GM18868 (cell line): ENCODE measurements around the gene OR51Q1.
A peak's percentile ranks its signal among the peaks of the same experiment; 100 is the strongest.

Source experiments
- ATAC-seq: cut with Tn5 transposase; IDR thresholded peaks from one replicate; pipeline ENCODE4 v1.9.1; 2021; ENCODE audit warnings: mild to moderate bottlenecking, moderate library complexity; ENCODE audit not compliant: unreplicated experiment

OR51Q1 gene, protein sequence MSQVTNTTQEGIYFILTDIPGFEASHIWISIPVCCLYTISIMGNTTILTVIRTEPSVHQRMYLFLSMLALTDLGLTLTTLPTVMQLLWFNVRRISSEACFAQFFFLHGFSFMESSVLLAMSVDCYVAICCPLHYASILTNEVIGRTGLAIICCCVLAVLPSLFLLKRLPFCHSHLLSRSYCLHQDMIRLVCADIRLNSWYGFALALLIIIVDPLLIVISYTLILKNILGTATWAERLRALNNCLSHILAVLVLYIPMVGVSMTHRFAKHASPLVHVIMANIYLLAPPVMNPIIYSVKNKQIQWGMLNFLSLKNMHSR

DNA sequence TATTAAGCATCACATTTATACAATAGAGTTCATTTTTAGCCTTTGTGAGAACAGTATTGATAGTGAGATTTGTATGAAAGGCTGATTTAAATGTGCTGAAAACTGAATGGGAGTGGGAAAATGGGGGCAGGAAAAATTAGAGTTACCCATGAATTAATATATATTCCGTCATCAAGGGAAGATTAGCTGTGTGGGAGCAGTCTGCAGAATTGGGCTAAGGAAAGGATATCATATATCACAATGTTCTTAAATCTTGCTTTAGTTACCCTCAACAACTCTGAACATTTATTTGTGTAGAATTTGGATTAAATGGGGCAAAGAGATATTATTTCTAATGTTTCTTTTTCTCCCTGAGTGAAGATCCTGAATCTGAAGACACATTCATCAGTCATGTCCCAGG, at the start of gene OR51Q1:
OR51Q1 (plus strand) TSS at position 301 of the 400 bp plus-strand sequence; CDS start at position 391, 90 bp downstream.
- no peak for ATAC-seq

DNA sequence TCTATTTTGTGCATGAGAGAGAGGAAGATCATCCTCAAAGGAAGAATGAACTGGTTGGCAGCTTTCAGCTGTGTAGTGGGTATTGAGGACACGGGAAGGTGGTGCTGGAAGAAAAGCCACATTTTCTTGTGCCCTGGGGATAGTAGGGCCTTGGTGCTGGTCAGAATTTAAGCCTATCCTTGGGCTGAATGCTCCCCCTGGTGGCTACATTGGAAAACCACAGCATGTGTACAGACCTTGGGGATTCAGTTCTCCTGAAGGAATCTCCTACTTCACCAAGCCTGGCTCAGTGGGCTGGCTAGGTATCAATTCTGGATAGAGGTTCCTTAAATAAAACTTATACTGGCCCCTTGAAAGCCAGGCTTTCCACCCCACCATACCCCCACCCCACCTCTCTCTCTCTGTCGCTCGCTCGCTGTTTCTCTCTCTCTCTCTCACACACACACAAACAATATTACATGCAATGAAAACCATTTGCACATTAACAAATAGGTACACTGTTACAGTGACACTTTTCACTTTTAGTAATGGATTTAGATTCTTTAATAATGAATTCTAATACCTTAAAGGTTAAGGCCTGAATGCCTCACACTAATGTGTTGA, 41.1 kb upstream of the OR51Q1 start:
- ATAC-seq = peak; percentile 91

DNA sequence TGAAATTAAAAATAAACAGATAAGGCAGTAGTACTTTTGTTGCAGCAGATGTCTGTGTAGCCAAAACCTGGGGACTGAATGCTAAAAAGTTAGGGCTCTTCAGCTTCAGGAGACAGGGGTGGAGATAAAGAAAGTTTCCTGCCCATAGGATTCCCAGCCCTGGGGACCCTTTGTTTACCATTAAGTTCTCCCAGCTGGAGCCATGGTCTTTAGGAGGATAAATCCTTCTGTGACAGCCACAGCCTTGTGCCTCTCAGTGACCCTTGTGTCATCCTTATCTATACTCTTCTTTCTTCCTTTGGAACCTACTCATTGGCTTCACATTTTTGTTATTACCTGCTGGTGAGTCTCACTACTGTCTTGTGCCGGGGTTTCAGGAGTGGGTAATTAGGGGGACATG, 38.3 kb upstream of the OR51Q1 start, which contains the start of gene OR51M1:
OR51M1 (plus strand) TSS at position 237 of the 400 bp plus-strand sequence. CDS start 5,587 bp downstream, outside the sequence.
- ATAC-seq = no peak

DNA sequence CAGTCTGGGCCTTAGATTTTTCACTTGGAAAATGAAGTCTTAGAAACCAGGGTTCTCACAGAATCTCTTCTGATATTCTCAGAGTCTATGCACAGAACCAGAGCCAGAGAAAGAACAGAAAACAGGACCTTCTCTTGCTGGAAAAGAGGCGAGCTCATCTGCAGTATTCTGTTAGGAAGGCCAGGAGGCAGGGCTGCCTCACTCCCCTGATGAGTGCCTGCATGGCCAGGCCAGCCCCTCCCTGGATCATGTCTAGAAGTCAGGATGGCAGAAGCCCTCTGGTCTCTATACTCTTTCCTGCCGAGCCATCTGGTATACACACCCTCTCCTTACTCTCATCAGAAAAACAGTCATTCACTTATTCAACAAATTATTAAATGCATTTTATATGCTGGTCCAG, 37.6 kb upstream of the OR51Q1 start:
- ATAC-seq = no peak

DNA sequence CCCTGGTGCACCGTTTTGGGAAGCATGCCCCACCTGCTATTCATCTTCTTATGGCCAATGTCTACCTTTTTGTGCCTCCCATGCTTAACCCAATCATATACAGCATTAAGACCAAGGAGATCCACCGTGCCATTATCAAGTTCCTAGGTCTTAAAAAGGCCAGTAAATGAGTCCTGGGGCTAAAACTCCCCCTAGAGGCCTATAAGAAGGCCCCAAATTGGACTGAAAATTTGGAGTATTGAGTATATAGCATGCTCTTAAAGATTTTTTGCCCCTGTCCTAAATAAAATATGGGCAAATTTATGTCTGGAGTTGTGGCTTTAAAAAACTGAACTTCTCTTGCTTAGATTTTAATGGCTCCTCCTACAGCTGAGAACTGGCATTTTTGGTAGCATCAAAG, 31.7 kb upstream of the OR51Q1 start:
- no peak for ATAC-seq

DNA sequence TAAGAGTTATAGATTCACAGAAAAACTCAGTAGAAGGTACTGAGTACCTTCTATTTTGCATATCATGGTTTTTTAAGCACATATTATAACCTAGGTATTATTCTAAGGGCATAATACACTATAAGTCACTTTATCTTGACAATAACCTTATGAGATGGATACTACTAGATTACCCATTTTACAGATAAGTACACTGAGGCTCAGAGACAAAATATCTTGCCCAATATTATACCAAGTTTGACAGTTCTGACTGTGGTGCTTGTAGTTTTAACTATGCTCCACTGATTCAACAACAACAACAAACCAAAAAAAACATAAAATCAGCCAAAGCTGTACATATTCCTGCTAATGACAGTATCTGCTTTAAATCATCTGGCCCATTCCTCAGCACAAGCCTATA, 27.8 kb upstream of the OR51Q1 start:
- ATAC-seq = no peak

DNA sequence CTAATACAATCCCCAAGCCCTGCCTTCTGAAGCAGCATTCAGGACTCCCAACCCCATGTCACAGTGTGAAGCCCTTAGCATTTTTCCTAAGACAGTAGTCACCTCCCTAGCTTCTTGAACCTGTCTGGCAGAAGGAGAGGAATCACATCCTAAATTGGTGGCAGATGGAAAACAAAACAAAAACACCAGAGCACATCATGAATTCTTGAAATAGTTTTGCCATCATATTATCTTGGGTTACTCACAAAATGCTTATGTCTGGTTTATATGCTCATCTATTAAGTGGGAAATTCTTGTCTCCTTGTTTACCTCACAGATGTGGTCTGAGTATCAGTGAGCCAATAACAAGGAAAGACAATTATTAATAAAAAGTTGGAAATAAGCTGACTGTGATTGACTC, 23.0 kb upstream of the OR51Q1 start:
- no peak for ATAC-seq

DNA sequence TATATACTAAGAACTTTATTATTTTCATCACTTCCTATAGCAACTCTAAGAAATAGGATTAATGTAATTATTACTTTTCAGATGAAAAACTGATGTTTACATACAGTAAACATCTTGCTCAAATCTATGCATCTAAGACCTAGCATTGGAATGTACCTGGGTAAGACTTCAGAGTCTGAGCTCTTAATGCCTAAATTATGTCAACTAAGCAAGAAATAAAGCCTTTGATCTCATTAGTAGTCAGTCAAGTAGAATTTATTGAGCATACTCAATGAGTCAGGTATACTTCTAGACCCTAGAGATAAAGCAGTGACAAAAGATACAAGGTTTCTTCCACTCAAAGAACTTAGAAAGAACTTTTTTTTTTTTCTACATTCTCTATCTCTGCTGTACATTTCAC, 16.7 kb upstream of the OR51Q1 start:
- no peak for ATAC-seq

DNA sequence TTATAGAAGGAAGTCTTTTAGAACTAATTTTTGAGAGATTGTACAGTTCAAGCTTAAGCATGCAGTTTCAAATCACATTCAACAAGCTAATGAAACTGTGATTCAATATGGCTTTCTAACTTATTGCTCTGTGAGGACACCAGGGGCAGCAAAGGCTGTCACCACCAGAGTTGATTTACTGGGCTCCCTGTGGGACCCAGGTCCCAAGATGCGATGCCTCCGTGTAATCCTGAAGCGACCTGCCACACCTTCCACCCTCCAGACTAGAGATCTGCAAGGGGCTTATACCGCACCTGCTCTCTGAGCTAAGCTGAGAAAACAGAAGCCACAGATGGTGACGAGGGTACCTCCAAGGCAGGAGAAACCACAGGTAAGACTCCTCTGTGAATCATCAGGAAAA, 918 bp upstream of the OR51Q1 start:
- ATAC-seq = no peak

DNA sequence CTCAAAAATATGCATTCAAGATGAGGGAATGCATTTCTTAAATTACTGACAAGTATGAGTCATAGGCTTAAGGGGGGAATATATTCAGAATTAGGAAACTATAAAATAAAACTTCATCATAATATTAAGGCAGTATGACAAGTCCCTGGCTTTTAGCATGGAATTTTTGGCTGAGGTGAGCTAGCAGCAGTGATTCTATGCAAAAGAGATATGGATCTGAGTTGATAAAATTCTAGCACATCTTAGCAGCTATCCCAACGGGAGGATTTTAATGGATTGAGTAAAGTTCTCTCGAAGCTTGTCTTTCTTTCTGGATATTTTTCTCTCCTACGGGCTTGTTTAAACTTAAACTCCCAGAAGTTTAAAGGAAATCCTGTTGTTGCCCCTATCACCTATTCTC, 1.2 kb downstream of the OR51Q1 start:
- ATAC-seq = no peak

DNA sequence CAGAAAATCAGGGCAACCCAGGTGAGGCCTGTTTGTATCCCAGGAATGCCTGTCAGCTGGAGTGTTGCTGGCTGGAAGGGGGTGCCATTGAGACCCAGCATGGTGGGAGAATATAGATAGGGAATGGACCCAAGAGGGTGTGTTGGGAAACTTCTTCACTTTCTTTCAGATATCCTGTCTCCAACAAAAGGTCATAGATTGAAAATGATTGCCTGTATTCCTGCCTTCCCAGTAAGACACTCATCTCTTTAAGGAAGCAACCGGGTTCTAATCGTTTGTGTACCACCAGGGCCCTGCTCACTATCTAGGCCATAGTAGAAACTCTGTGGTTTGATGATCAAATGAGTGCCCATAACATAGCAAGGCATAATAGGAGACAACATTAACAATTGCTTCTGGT, 19.5 kb downstream of the OR51Q1 start, which contains the start of gene OR51I1:
OR51I1 (minus strand) TSS at position 101 of the 400 bp plus-strand sequence; CDS start at position 101, 0 bp downstream.
- ATAC-seq = no peak

DNA sequence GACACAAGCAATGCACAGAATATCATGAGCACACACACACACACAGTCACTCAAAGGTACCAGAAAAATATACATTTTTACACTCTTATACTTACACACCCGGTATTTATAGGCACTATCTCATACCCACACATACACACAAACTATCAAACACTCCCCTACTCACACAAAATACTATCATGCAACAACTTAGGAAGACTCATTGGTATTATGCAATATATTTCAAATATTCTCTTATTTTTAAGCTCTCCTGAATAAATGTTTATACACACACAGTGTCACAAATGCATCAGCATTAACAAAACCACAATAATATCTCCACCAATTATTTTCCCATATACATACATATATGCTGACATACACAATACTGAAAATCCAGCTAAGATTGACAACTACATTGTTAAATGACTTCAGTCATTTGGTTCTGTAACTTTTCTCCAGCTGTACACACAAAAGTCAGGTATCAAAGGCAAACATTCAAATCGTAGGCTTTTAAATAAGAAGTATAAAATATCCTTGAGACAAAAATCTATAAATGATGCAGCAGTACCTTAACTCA, 22.0 kb downstream of the OR51Q1 start:
- ATAC-seq = no peak

DNA sequence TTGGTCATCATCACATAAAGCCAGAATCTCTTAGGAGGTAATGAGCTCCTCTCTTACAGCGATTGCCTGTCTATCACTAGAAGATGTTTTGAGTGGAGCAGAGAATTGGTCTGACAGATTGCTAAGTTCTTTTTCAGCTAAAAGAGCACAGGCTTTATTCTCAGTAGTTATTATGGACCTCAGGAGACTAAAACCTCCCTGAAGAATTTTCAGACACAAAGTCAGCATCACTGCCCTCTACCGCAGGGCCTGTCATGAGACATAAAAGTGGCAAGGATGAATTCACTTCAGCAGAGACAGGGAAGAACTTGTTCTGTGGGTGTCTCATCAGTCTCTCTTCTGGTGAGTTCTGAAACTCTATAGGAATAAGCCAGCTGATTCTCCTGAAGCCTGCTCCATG, 27.1 kb downstream of the OR51Q1 start, which contains the start of gene OR51I2:
OR51I2 (plus strand) TSS at position 301 of the 400 bp plus-strand sequence. CDS start 4,166 bp downstream, outside the sequence.
- no peak for ATAC-seq

DNA sequence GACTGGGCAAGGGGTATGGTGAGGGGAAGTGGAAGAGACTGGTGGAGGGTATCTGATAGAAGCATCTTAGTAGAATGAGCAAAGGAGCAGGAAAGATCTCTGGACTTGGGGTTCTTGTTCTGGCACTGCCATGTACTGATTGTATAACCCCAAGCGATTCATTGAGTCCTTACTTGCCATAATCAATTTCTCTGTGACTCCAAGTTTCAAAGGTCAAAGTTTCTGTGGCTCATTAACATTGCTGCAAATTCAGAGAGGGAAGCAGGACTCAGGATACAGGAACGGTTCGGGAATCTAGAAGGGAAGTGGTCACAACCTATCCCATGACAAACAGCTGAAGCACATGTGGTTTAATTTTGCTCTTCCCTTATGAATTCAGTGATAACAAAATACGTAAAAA, 27.5 kb downstream of the OR51Q1 start:
- no peak for ATAC-seq

DNA sequence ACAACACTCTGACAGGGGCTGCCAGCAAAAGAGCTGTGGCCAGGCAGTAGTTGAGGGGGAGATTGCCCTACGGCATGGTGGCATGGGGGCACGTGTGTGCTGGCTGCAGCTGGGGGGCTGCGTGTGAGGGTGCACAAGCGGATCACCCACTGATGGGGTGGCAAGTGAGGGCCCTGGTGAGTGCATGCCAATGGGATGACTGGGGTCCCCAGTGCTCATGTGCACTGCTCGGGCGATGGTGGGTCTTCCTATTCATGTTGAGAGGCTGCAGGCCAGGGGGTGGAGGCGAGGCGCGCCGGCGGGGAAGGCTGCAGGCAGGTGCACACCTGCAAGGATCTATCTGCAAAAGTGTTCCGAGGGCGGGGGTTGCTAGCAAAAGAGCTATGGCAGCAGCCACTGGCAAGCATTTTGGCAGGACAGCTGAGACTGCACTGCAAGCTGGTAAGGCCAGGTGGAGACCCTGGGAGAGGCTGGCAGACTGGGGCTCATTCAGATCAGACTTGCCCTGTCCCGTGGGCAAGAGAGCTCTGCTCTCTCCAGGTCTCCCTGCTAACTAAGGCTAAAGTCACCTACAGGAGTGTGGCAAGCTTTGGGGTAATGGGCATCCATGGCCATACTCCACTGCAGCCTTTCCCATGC, 39.2 kb downstream of the OR51Q1 start:
- ATAC-seq = no peak

DNA sequence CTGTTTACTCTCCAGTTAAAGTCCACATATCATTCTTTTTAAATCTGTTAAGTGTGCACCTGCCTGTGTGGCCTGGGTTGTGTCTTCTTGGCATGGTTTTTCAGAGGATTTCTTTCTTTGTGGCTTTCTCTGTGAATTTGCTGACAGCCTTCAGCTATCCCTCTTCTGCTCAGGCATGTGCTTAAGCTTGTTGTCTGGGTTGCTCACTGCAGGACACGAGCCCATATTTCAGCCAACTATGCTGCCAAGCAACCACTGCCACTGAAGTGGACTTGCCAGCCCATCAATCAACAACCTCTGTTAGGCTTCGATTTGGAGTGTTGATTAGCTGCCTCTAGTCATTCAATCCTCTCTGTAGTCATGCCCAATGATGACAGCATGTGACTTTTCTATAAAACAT, 45.6 kb downstream of the OR51Q1 start:
- ATAC-seq = no peak
